CD4-positive, alpha-beta T cell treated with Interferon gamma for 1 hour (primary cell): ENCODE results near the gene OSBPL3.
"Not testable (repeated sequence)": the region's sequence is repeated elsewhere in the genome, so short reads cannot be mapped to it uniquely, and the experiment has no call there.

Experiments used
- DNase-seq: peaks from one replicate; pipeline ENCODE4 v3.0.0-alpha.2; 2020

The OSBPL3 gene

GRCh38 chr7:24979863-24980533, at the start of gene OSBPL3:
Gene OSBPL3, minus strand, starts transcription at chr7:24980178. Its CDS starts 87,706 bp downstream, at chr7:24892472.
- peak; percentile 92 for DNase-seq

- no peak for DNase-seq
Measured at GRCh38 chr7:25029075-25029474, 49.1 kb upstream of the OSBPL3 start.

- DNase-seq = no peak
Measured at GRCh38 chr7:25028370-25029021, 48.5 kb upstream of the OSBPL3 start.

GRCh38 chr7:25026156-25026555, 46.2 kb upstream of the OSBPL3 start:
- DNase-seq = no peak

- no peak for DNase-seq
Measured at GRCh38 chr7:25025218-25025671, 45.3 kb upstream of the OSBPL3 start.

- DNase-seq = no peak
Measured at GRCh38 chr7:25024066-25024465, 44.1 kb upstream of the OSBPL3 start.

- not testable (repeated sequence) for DNase-seq
Measured at GRCh38 chr7:25017671-25018070, 37.7 kb upstream of the OSBPL3 start.

GRCh38 chr7:25014756-25015155, 34.8 kb upstream of the OSBPL3 start:
- no peak for DNase-seq

- DNase-seq = not testable (repeated sequence)
Measured at GRCh38 chr7:25012710-25013109, 32.7 kb upstream of the OSBPL3 start.

GRCh38 chr7:25012254-25012653, 32.3 kb upstream of the OSBPL3 start:
- no peak for DNase-seq

- DNase-seq = no peak
Measured at GRCh38 chr7:25009257-25009656, 29.3 kb upstream of the OSBPL3 start.

- no peak for DNase-seq
Measured at GRCh38 chr7:25007668-25008067, 27.7 kb upstream of the OSBPL3 start.

GRCh38 chr7:25006276-25006675, 26.3 kb upstream of the OSBPL3 start:
- DNase-seq = no peak

GRCh38 chr7:25005658-25006057, 25.7 kb upstream of the OSBPL3 start:
- no peak for DNase-seq

- no peak for DNase-seq
Measured at GRCh38 chr7:25002786-25003185, 22.8 kb upstream of the OSBPL3 start.

- no peak for DNase-seq
Measured at GRCh38 chr7:24995466-24995865, 15.5 kb upstream of the OSBPL3 start.

GRCh38 chr7:24992314-24992713, 12.3 kb upstream of the OSBPL3 start:
- DNase-seq = no peak

- no peak for DNase-seq
Measured at GRCh38 chr7:24991353-24991752, 11.4 kb upstream of the OSBPL3 start.

- no peak for DNase-seq
Measured at GRCh38 chr7:24987331-24987842, 7.4 kb upstream of the OSBPL3 start.

- no peak for DNase-seq
Measured at GRCh38 chr7:24982917-24983316, 2.9 kb upstream of the OSBPL3 start.

GRCh38 chr7:24981171-24981951, 1.4 kb upstream of the OSBPL3 start:
- peak; percentile 14 for DNase-seq

GRCh38 chr7:24980534-24981170, 674 bp upstream of the OSBPL3 start:
- DNase-seq = peak; percentile 32

GRCh38 chr7:24979470-24979862, 512 bp downstream of the OSBPL3 start:
- DNase-seq = peak; percentile 69
